ENCODE data around the gene ARHGEF33. TPM values are rescaled to one million over a fixed set of nuclear protein-coding genes. Genes with fewer than 3 reads are reported as not detected.
A peak's percentile ranks its signal among the peaks of the same experiment; 100 is the strongest.
"Not testable (repeated sequence)": the region's sequence is repeated elsewhere in the genome, so short reads cannot be mapped to it uniquely, and the experiment has no call there.

The ARHGEF33 gene
- total and polyA plus RNA-seq, 2 of the 13 experiments (the other 11 are each of a cell fraction or from before 2014, with no cell fraction given), result 0.04 TPM; not detected in 1

- H3K9me3 ChIP-seq (ENCODE audit: low read length); H3K27me3 ChIP-seq (ENCODE audit: control insufficient read depth in 1 of 2, insufficient read depth in 2 of 2, low read length in 2 of 2); intact Hi-C loops (cut with micrococcal nuclease; ENCODE audit: unreplicated experiment); H3K9ac ChIP-seq (ENCODE audit: insufficient read depth, low read depth, low read length); H3K36me3 ChIP-seq (replicated peaks in 1 of 2; ENCODE audit: control insufficient read depth in 1 of 2, insufficient read depth in 2 of 2, low read length in 2 of 2); H3K79me2 ChIP-seq (ENCODE audit: insufficient read depth, low read length); H3K27ac ChIP-seq (ENCODE audit: extremely low read length, insufficient read depth, low read length); H3K4me2 ChIP-seq (ENCODE audit: low read depth, low read length); ATAC-seq; FAIRE-seq; POLR2A ChIA-PET; DNase-seq (ENCODE audit: low spot score); H3K4me3 ChIP-seq (replicated peaks in 1 of 3; ENCODE audit: insufficient read depth in 1 of 3, low read depth in 2 of 3, low read length in 3 of 3); in situ Hi-C loops (cut with HindIII; ENCODE audit: extremely low pct_ligation_motif_present, low pct_unique_long_range_greater_than_20kb); CTCF ChIA-PET (ENCODE audit: low intra/inter-chr PET ratio, low total read pairs); BruUV-seq (replicated peaks); H4K20me1 ChIP-seq (ENCODE audit: insufficient read depth, low read length); H2AFZ ChIP-seq (ENCODE audit: low read length); H3K4me1 ChIP-seq (ENCODE audit: insufficient read depth, low read length): not testable (repeated sequence)
- WGBS (ENCODE audit: low lambda C conversion rate), result 69% methylated on average over 6 of the region's 6 CpGs
These were observed 46.8 kb downstream of the ARHGEF33 start for GRCh38 chr2:38936516-38936915.

DNA sequence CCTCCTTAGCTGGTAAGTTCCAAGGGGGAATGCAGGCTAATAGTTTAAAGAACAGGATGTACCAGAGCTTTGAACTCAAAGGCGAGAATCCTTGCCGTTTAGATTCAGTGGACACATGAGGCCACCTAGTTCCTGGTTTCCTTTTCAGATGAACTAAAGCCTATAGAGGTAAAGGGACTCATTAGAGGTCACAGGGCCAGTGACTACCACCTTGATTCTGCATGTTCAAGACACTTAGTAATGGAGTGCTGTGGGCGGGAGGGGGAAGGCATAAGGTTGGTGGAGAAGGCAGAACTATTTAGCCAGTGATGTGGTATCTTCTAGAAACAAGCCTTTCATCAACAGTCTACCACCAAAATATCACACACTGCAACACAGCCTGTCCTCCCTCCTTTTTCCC, 47.9 kb downstream of the ARHGEF33 start:
- H4K20me1 ChIP-seq (ENCODE audit: insufficient read depth, low read length), result no peaks in the 10 kb centered on the region
- FAIRE-seq (no peak), ATAC-seq (no peak), DNase-seq (ENCODE audit: low spot score) (no peak)
- no TSS peak for BruUV-seq (replicated peaks)
- in situ Hi-C loops (cut with HindIII; ENCODE audit: extremely low pct_ligation_motif_present, low pct_unique_long_range_greater_than_20kb), result no loop called here
- intact Hi-C loops (cut with micrococcal nuclease; ENCODE audit: unreplicated experiment), result no loop called here
- no peaks in the 10 kb centered on the region for H3K79me2 ChIP-seq (ENCODE audit: insufficient read depth, low read length)
- H3K4me2 ChIP-seq (ENCODE audit: low read depth, low read length), result no peak overlapping the region
- ChIA-PET POLR2A (no interaction called here), CTCF (ENCODE audit: low intra/inter-chr PET ratio, low total read pairs) (no interaction called here)
- no peaks in the 10 kb centered on the region for H3K9me3 ChIP-seq (ENCODE audit: low read length)
- no peaks in the 10 kb centered on the region for H3K27me3 ChIP-seq (ENCODE audit: control insufficient read depth in 1 of 2, insufficient read depth in 2 of 2, low read length in 2 of 2)
- H3K36me3 ChIP-seq (replicated peaks in 1 of 2; ENCODE audit: control insufficient read depth in 1 of 2, insufficient read depth in 2 of 2, low read length in 2 of 2), result no peaks in the 10 kb centered on the region
- H3K9ac ChIP-seq (ENCODE audit: insufficient read depth, low read depth, low read length), result no peak overlapping the region
- no peak overlapping the region for H3K27ac ChIP-seq (ENCODE audit: extremely low read length, insufficient read depth, low read length)
- 58% methylated on average over 3 of the region's 3 CpGs for WGBS (ENCODE audit: low lambda C conversion rate)
- H3K4me3 ChIP-seq (replicated peaks in 1 of 3; ENCODE audit: insufficient read depth in 1 of 3, low read depth in 2 of 3, low read length in 3 of 3), result no peak overlapping the region
- peaks cover 6% of the 10 kb centered on the region for H3K4me1 ChIP-seq (ENCODE audit: insufficient read depth, low read length)
- H2AFZ ChIP-seq (ENCODE audit: low read length), result peak overlapping the region; percentile 58
- no peak for TF ChIP-seq HOXA5 (CRISPR knock-in tag; IDR thresholded peaks at IDR 0.05)
- no peak for TF ChIP-seq ZNF720 (CRISPR knock-in tag; IDR thresholded peaks at IDR 0.05)
- TF ChIP-seq ZNF432 (CRISPR knock-in tag; IDR thresholded peaks at IDR 0.05; ENCODE audit: borderline replicate concordance), result no peak
- no peak for TF ChIP-seq RBFOX2 (IDR thresholded peaks at IDR 0.05; ENCODE audit: low read depth, low read length)
- no peak for TF ChIP-seq ZNF569 (CRISPR knock-in tag; IDR thresholded peaks at IDR 0.05; ENCODE audit: borderline replicate concordance)
- TF ChIP-seq ZBTB7A (CRISPR knock-in tag; IDR thresholded peaks at IDR 0.05), result no peak
- TF ChIP-seq ZNF205 (CRISPR knock-in tag; IDR thresholded peaks at IDR 0.05), result no peak
- no peak for TF ChIP-seq ARID5B (CRISPR knock-in tag; IDR thresholded peaks at IDR 0.05)
- TF ChIP-seq PAX8 (CRISPR knock-in tag; IDR thresholded peaks at IDR 0.05; ENCODE audit: borderline replicate concordance), result no peak
- no peak for TF ChIP-seq SKI (IDR thresholded peaks at IDR 0.05; ENCODE audit: partially characterized antibody)
- TF ChIP-seq JARID2 (CRISPR knock-in tag; IDR thresholded peaks at IDR 0.05; ENCODE audit: insufficient replicate concordance), result no peak
- TF ChIP-seq ZNF530 (CRISPR knock-in tag; IDR thresholded peaks at IDR 0.05; ENCODE audit: low read depth), result no peak
- TF ChIP-seq, protein P1, sequence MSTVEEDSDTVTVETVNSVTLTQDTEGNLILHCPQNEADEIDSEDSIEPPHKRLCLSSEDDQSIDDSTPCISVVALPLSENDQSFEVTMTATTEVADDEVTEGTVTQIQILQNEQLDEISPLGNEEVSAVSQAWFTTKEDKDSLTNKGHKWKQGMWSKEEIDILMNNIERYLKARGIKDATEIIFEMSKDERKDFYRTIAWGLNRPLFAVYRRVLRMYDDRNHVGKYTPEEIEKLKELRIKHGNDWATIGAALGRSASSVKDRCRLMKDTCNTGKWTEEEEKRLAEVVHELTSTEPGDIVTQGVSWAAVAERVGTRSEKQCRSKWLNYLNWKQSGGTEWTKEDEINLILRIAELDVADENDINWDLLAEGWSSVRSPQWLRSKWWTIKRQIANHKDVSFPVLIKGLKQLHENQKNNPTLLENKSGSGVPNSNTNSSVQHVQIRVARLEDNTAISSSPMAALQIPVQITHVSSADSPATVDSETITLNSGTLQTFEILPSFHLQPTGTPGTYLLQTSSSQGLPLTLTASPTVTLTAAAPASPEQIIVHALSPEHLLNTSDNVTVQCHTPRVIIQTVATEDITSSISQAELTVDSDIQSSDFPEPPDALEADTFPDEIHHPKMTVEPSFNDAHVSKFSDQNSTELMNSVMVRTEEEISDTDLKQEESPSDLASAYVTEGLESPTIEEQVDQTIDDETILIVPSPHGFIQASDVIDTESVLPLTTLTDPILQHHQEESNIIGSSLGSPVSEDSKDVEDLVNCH (CRISPR knock-in tag; IDR thresholded peaks at IDR 0.05), result no peak
- TF ChIP-seq ZNF672 (CRISPR knock-in tag; IDR thresholded peaks at IDR 0.05), result no peak
